Progenitor cell of endocrine pancreas (in vitro differentiated cells): Measurements from ENCODE around the gene GID4. TPM values are rescaled to one million over a fixed set of nuclear protein-coding genes. Genes with fewer than 3 reads are reported as not detected.

ENCODE experiments used
- DNase-seq: peaks from one replicate; pipeline ENCODE4 v3.0.0; 2021; ENCODE audit warnings: low spot score; ENCODE audit not compliant: unreplicated experiment
- H3K27ac Mint-ChIP-seq: 2 replicates; pipeline ENCODE4 v1.8.0; 2021; ENCODE audit warnings: mild to moderate bottlenecking, moderate library complexity, mixed read lengths
- H3K27me3 Mint-ChIP-seq: 2 replicates; pipeline ENCODE4 v1.8.0; 2021; ENCODE audit warnings: mixed read lengths
- H3K36me3 Mint-ChIP-seq: 2 replicates; pipeline ENCODE4 v1.8.0; 2022; ENCODE audit warnings: mixed read lengths; ENCODE audit not compliant: insufficient read depth
- H3K4me1 Mint-ChIP-seq: 2 replicates; pipeline ENCODE4 v1.8.0; 2021; ENCODE audit warnings: low read depth, mixed read lengths
- H3K4me3 Mint-ChIP-seq: 2 replicates; pipeline ENCODE4 v1.8.0; 2021; ENCODE audit warnings: low read depth, mild to moderate bottlenecking, moderate library complexity, mixed read lengths
- H3K9me3 Mint-ChIP-seq: 2 replicates; pipeline ENCODE4 v1.8.0; 2021; ENCODE audit warnings: low read depth, mixed read lengths
- CTCF ChIP-seq: fragments of 200-600 bp; sonication (generic); IDR thresholded peaks from one replicate; pipeline ENCODE4 v1.5.0; 2021; ENCODE audit warnings: antibody characterized with exemption, mild to moderate bottlenecking; ENCODE audit not compliant: unreplicated experiment
- total RNA-seq: library from RNA; stranded (reverse); gene quantifications from 2 replicates; pipeline ENCODE4 v1.2.1, GENCODE V29; 2021

The GID4 gene
- total RNA-seq, 1 donor from 2014 or later = 12.1 TPM

GRCh38 chr17:18084256-18084655 is 45.0 kb downstream of the GID4 start:
- H3K27ac Mint-ChIP-seq = no peak overlapping the region
- H3K4me3 Mint-ChIP-seq = no peak overlapping the region
- no peaks in the 10 kb centered on the region for H3K36me3 Mint-ChIP-seq
- no peak for DNase-seq
- H3K27me3 Mint-ChIP-seq = peaks cover under 1% of the 10 kb centered on the region
- peaks cover 10% of the 10 kb centered on the region for H3K4me1 Mint-ChIP-seq
- H3K9me3 Mint-ChIP-seq = no peaks in the 10 kb centered on the region
- TF ChIP-seq CTCF = no peak

DNA sequence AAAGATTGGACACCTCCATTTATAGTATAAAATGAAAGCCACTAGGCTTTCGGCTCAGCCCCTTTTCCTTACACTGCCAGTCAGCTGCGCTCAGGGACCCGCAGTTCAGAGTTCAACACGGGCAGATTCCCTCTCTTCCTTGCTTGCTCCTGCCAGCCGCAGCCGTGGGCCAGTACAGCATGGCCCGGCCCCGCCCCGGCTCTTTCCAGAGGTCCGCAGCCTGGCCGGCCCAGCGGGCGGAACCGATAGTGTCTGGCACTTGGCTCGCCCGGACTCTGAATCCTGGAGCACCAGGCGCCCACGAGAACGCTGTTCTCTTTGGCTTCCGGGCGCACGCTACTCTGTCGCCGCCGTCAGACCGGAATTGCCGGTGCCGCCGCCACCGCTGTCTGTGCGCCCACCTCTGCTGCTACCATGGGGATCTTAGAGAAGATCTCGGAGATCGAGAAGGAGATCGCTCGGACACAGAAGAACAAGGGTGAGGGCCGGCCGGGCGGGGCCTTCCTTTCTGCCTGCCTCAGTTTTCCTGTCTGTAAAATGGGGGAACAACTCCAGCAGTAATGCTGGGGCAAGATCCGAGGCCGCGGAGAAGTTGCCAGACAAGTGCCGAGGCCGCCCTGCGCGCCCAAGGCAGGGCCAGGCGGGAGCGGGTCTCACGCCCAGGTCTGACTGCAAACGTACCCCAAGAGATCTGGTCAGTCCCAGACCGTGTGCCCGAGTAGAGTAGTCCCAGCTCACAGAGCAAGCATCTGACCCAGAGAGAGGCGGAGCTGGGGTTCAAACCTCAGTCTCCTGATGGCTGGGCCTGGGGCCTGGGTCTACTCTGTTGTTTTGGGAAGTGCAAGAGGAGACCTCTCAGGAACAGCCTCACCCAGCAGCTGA is 48.6 kb downstream of the GID4 start, which contains the start of gene DRG2:
DRG2 (plus strand) TSS at position 339 of the 882 bp plus-strand sequence; CDS start at position 415, 76 bp downstream.
- Mint-ChIP-seq H3K4me1 (peaks cover 10% of the 10 kb centered on the region), H3K27ac (peak within 1 kb of the TSS; percentile 98), H3K9me3 (no peaks in the 10 kb centered on the region), H3K27me3 (no peaks in the 10 kb centered on the region), H3K4me3 (peak within 1 kb of the TSS; percentile 99), H3K36me3 (peaks cover 3% of the 10 kb centered on the region)
- TF ChIP-seq CTCF = peak; percentile 16
- DNase-seq = peak; percentile 91

GRCh38 chr17:18089613-18090012 is 50.4 kb downstream of the GID4 start:
- no peaks in the 10 kb centered on the region for H3K9me3 Mint-ChIP-seq
- no peaks in the 10 kb centered on the region for H3K27me3 Mint-ChIP-seq
- DNase-seq = no peak
- peaks cover 10% of the 10 kb centered on the region for H3K4me1 Mint-ChIP-seq
- no peak for TF ChIP-seq CTCF
- peaks cover 9% of the 10 kb centered on the region for H3K36me3 Mint-ChIP-seq
- peak overlapping the region; percentile 44 for H3K4me3 Mint-ChIP-seq
- H3K27ac Mint-ChIP-seq = peak overlapping the region; percentile 86

GRCh38 chr17:18093616-18094408 is 54.6 kb downstream of the GID4 start:
- H3K36me3 Mint-ChIP-seq = peaks cover 19% of the 10 kb centered on the region
- H3K27ac Mint-ChIP-seq = no peak overlapping the region
- DNase-seq = no peak
- TF ChIP-seq CTCF = peak; percentile 39
- H3K4me3 Mint-ChIP-seq = no peak overlapping the region
- no peaks in the 10 kb centered on the region for H3K9me3 Mint-ChIP-seq
- H3K27me3 Mint-ChIP-seq = no peaks in the 10 kb centered on the region
- H3K4me1 Mint-ChIP-seq = peaks cover under 1% of the 10 kb centered on the region

DNA sequence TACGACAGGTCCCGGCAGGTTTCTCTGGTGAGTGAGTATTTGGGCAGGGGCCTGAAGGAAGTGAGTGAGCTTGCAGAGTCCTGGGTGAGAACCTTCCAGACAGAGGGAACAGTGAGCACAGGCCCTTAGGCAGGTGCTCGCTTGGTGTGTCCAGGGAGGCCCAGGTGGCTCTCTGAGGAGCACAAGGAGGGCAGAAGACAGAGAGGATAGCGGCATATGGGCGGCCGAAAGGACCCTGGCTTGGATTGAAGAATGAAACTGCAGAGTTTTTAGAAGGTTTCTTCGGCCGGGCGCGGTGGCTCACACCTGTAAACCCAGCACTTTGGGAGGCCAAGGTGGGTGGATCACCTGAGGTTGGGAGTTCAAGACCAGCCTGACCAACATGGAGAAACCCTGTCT is 55.2 kb downstream of the GID4 start:
- Mint-ChIP-seq H3K9me3 (no peaks in the 10 kb centered on the region), H3K36me3 (peaks cover 19% of the 10 kb centered on the region), H3K4me3 (no peak overlapping the region), H3K27ac (no peak overlapping the region), H3K27me3 (no peaks in the 10 kb centered on the region), H3K4me1 (no peaks in the 10 kb centered on the region)
- no peak for DNase-seq
- no peak for TF ChIP-seq CTCF
